CD4-positive, CD25-positive, alpha-beta regulatory T cell (primary cell): Measurements from ENCODE around the gene SCN4A. TPM values are rescaled to one million over a fixed set of nuclear protein-coding genes. Genes with fewer than 3 reads are reported as not detected.

ENCODE experiments used
- ATAC-seq, 2 donors: fragments of 150-1000 bp; cut with Tn5 transposase; one replicate each; pipeline ENCODE4 v1.10.0; 2021; ENCODE audit warnings: low read depth in 2 of 2, moderate number of reproducible peaks in 2 of 2, moderate library complexity in 1 of 2
- DNase-seq, 3 donors: peaks; one replicate each; pipeline versions ENCODE4 v3.0.0 to v3.0.0-alpha.2; 2012 to 2022; ENCODE audit warnings: mixed read lengths in 1 of 3
- H3K27ac ChIP-seq: one replicate; pipeline ENCODE4 v1.7.0; 2013; ENCODE audit warnings: mild to moderate bottlenecking, low read length; ENCODE audit not compliant: insufficient read depth, poor library complexity, severe bottlenecking
- H3K27me3 ChIP-seq: one replicate; pipeline ENCODE4 v1.7.0; 2013; ENCODE audit warnings: low read length; ENCODE audit not compliant: control insufficient read depth, insufficient read depth
- H3K36me3 ChIP-seq: one replicate; pipeline ENCODE4 v1.7.0; 2013; ENCODE audit warnings: mild to moderate bottlenecking, low read length, moderate library complexity; ENCODE audit not compliant: control insufficient read depth, insufficient read depth
- H3K4me1 ChIP-seq: 2 replicates; pipeline ENCODE4 v1.7.0; 2013; ENCODE audit warnings: mild to moderate bottlenecking, low read length; ENCODE audit not compliant: insufficient read depth, control insufficient read depth, poor library complexity, severe bottlenecking
- H3K4me3 ChIP-seq: one replicate; pipeline ENCODE4 v1.7.0; 2013; ENCODE audit warnings: low read depth, mild to moderate bottlenecking, low read length, moderate library complexity
- H3K9me3 ChIP-seq, 2 experiments: 1 replicate in 1 of 2; 2 replicates in 1 of 2; pipeline ENCODE4 v1.7.0; 2013; ENCODE audit warnings: low read length in 2 of 2, mild to moderate bottlenecking in 1 of 2, moderate library complexity in 1 of 2; ENCODE audit not compliant: control insufficient read depth in 2 of 2
- H3K27ac Mint-ChIP-seq, 3 donors: one replicate each; pipeline ENCODE4 v1.8.0; 2020 to 2022; ENCODE audit warnings: mild to moderate bottlenecking in 3 of 3, mixed read lengths in 3 of 3, moderate library complexity in 2 of 3
- H3K27me3 Mint-ChIP-seq: one replicate; pipeline ENCODE4 v1.8.0; 2022; ENCODE audit warnings: mild to moderate bottlenecking, mixed read lengths
- H3K36me3 Mint-ChIP-seq: one replicate; pipeline ENCODE4 v1.8.0; 2020; ENCODE audit warnings: mixed read lengths
- H3K4me1 Mint-ChIP-seq, 4 donors: one replicate each; pipeline ENCODE4 v1.8.0; 2020 to 2022; ENCODE audit warnings: mixed read lengths in 4 of 4, mild to moderate bottlenecking in 1 of 4
- H3K4me3 Mint-ChIP-seq, 4 donors: one replicate each; pipeline ENCODE4 v1.8.0; 2020 to 2022; ENCODE audit warnings: mild to moderate bottlenecking in 4 of 4, mixed read lengths in 4 of 4, moderate library complexity in 3 of 4
- H3K9me3 Mint-ChIP-seq, 7 donors: one replicate each; pipeline ENCODE4 v1.8.0; 2020 to 2022; ENCODE audit warnings: mixed read lengths in 7 of 7, mild to moderate bottlenecking in 3 of 7, moderate library complexity in 2 of 7
- polyA plus RNA-seq, 4 donors: library from polyadenylated mRNA; unstranded; fragments of 300-500 nt; fragmentation: Illumina TruSeq; gene quantifications; one replicate each; pipeline ENCODE4 v1.2.3, GENCODE V29; 2021
- total RNA-seq: library from RNA; stranded (reverse); gene quantifications from one replicate; pipeline ENCODE4 v1.2.3, GENCODE V29; 2022

SCN4A gene
- total and polyA plus RNA-seq, 5 donors from 2014 or later = not detected

- Histone ChIP-seq H3K27ac (no peak overlapping the region), H3K36me3 (no peaks in the 10 kb centered on the region), H3K4me3 (no peak overlapping the region), H3K27me3 (no peaks in the 10 kb centered on the region), H3K4me1 (no peaks in the 10 kb centered on the region), H3K9me3 (no peaks in the 10 kb centered on the region)
- Mint-ChIP-seq H3K36me3 (no peaks in the 10 kb centered on the region), H3K27ac (no peak overlapping the region), H3K4me1 (peaks cover 0 to 17% (median 5%) of the 10 kb centered on the region in 4 donors), H3K27me3 (no peaks in the 10 kb centered on the region), H3K9me3 (no peaks in the 10 kb centered on the region), H3K4me3 (no peak overlapping the region)
- no peak for DNase-seq
- no peak for ATAC-seq
Measured at GRCh38 chr17:63940584-63940983, 32.1 kb downstream of the SCN4A start.

GRCh38 chr17:63939884-63940283 is 32.8 kb downstream of the SCN4A start:
- no peaks in the 10 kb centered on the region for H3K9me3 Mint-ChIP-seq
- no peak overlapping the region for H3K4me3 ChIP-seq
- no peaks in the 10 kb centered on the region for H3K36me3 Mint-ChIP-seq
- no peaks in the 10 kb centered on the region for H3K27me3 Mint-ChIP-seq
- no peaks in the 10 kb centered on the region for H3K9me3 ChIP-seq
- peaks cover 0 to 10% (median 5%) of the 10 kb centered on the region in 4 donors for H3K4me1 Mint-ChIP-seq
- no peak overlapping the region for H3K27ac ChIP-seq
- H3K36me3 ChIP-seq = no peaks in the 10 kb centered on the region
- no peak overlapping the region for H3K4me3 Mint-ChIP-seq
- no peaks in the 10 kb centered on the region for H3K4me1 ChIP-seq
- no peak overlapping the region for H3K27ac Mint-ChIP-seq
- ATAC-seq = no peak
- DNase-seq = no peak
- no peaks in the 10 kb centered on the region for H3K27me3 ChIP-seq

- H3K4me3 Mint-ChIP-seq = peak overlapping the region in 1 of 4 donors; percentile 43
- peak overlapping the region in 1 of 3 donors; percentile 75 for H3K27ac Mint-ChIP-seq
- H3K4me3 ChIP-seq = no peak overlapping the region
- H3K4me1 Mint-ChIP-seq = peaks cover 0 to 9% (median 5%) of the 10 kb centered on the region in 4 donors
- H3K4me1 ChIP-seq = no peaks in the 10 kb centered on the region
- H3K9me3 Mint-ChIP-seq = no peaks in the 10 kb centered on the region
- DNase-seq = no peak
- no peaks in the 10 kb centered on the region for H3K36me3 Mint-ChIP-seq
- H3K27me3 ChIP-seq = no peaks in the 10 kb centered on the region
- ATAC-seq = no peak
- no peak overlapping the region for H3K27ac ChIP-seq
- H3K9me3 ChIP-seq = no peaks in the 10 kb centered on the region
- H3K27me3 Mint-ChIP-seq = no peaks in the 10 kb centered on the region
- no peaks in the 10 kb centered on the region for H3K36me3 ChIP-seq
Measured at GRCh38 chr17:63939401-63939800, 33.3 kb downstream of the SCN4A start.

- no peaks in the 10 kb centered on the region for H3K27me3 Mint-ChIP-seq
- no peak overlapping the region for H3K27ac Mint-ChIP-seq
- no peaks in the 10 kb centered on the region for H3K36me3 Mint-ChIP-seq
- no peak overlapping the region for H3K4me3 Mint-ChIP-seq
- H3K4me1 Mint-ChIP-seq = peaks cover 0 to 11% (median 5%) of the 10 kb centered on the region in 4 donors
- ATAC-seq (no peak), DNase-seq (no peak)
- H3K27ac ChIP-seq = no peak overlapping the region
- no peak overlapping the region for H3K4me3 ChIP-seq
- no peaks in the 10 kb centered on the region for H3K36me3 ChIP-seq
- no peaks in the 10 kb centered on the region for H3K9me3 Mint-ChIP-seq
- H3K27me3 ChIP-seq = no peaks in the 10 kb centered on the region
- H3K4me1 ChIP-seq = no peaks in the 10 kb centered on the region
- H3K9me3 ChIP-seq = no peaks in the 10 kb centered on the region
Measured at GRCh38 chr17:63937920-63938319, 34.8 kb downstream of the SCN4A start.

- no peaks in the 10 kb centered on the region for H3K9me3 Mint-ChIP-seq
- ATAC-seq (no peak), DNase-seq (no peak)
- H3K4me3 Mint-ChIP-seq = no peak overlapping the region
- Histone ChIP-seq H3K27me3 (no peaks in the 10 kb centered on the region), H3K9me3 (no peaks in the 10 kb centered on the region), H3K4me3 (no peak overlapping the region), H3K36me3 (no peaks in the 10 kb centered on the region), H3K4me1 (peaks cover 6% of the 10 kb centered on the region), H3K27ac (no peak overlapping the region)
- H3K27ac Mint-ChIP-seq = no peak overlapping the region
- H3K4me1 Mint-ChIP-seq = peaks cover 4 to 17% (median 6%) of the 10 kb centered on the region in 4 donors
- H3K27me3 Mint-ChIP-seq = no peaks in the 10 kb centered on the region
- H3K36me3 Mint-ChIP-seq = no peaks in the 10 kb centered on the region
Measured at GRCh38 chr17:63937319-63937718, 35.4 kb downstream of the SCN4A start.

GRCh38 chr17:63934183-63935112 is 38.3 kb downstream of the SCN4A start:
- H3K9me3 Mint-ChIP-seq = no peaks in the 10 kb centered on the region
- ATAC-seq (no peak), DNase-seq (no peak)
- peak overlapping the region in 1 of 3 donors; percentile 77 for H3K27ac Mint-ChIP-seq
- peak overlapping the region in 1 of 4 donors; percentile 56 for H3K4me3 Mint-ChIP-seq
- peaks cover 4 to 36% (median 18%) of the 10 kb centered on the region in 4 donors for H3K4me1 Mint-ChIP-seq
- no peak overlapping the region for H3K27ac ChIP-seq
- H3K36me3 Mint-ChIP-seq = no peaks in the 10 kb centered on the region
- H3K4me3 ChIP-seq = no peak overlapping the region
- peaks cover 26% of the 10 kb centered on the region for H3K4me1 ChIP-seq
- H3K27me3 ChIP-seq = no peaks in the 10 kb centered on the region
- no peaks in the 10 kb centered on the region for H3K27me3 Mint-ChIP-seq
- no peaks in the 10 kb centered on the region for H3K9me3 ChIP-seq
- peaks cover 8% of the 10 kb centered on the region for H3K36me3 ChIP-seq

GRCh38 chr17:63933598-63933997 is 39.1 kb downstream of the SCN4A start:
- ATAC-seq (no peak), DNase-seq (no peak)
- Mint-ChIP-seq H3K36me3 (no peaks in the 10 kb centered on the region), H3K4me3 (peak overlapping the region in 2 of 4 donors; percentile 92 to 93), H3K4me1 (peaks cover 4 to 30% (median 15%) of the 10 kb centered on the region in 4 donors), H3K27ac (peak overlapping the region in 2 of 3 donors; percentile 92 to 94), H3K9me3 (no peaks in the 10 kb centered on the region), H3K27me3 (no peaks in the 10 kb centered on the region)
- no peak overlapping the region for H3K4me3 ChIP-seq
- H3K4me1 ChIP-seq = peaks cover 26% of the 10 kb centered on the region
- H3K9me3 ChIP-seq = no peaks in the 10 kb centered on the region
- H3K27ac ChIP-seq = no peak overlapping the region
- H3K27me3 ChIP-seq = no peaks in the 10 kb centered on the region
- H3K36me3 ChIP-seq = peaks cover 13% of the 10 kb centered on the region
